Testis (tissue), 2 donors: ENCODE results near the gene SPACA6.

ENCODE experiments used
- POLR2A ChIP-seq: fragments of 450-650 bp; IDR thresholded peaks from one replicate; pipeline ENCODE4 v1.6.1; 2017; ENCODE audit warnings: antibody characterized with exemption, mild to moderate bottlenecking, moderate library complexity
- TF ChIP-seq, protein P1 (sequence below), 3 experiments: fragments of 450-650 bp in 2 of 3; fragments of 200-600 bp in 1 of 3; sonication (generic) in 1 of 3; IDR thresholded peaks; one replicate each; pipeline ENCODE4 v1.5.1; 2016 to 2019; ENCODE audit warnings: antibody characterized with exemption in 3 of 3, mild to moderate bottlenecking in 2 of 3, moderate library complexity in 1 of 3

DNA sequence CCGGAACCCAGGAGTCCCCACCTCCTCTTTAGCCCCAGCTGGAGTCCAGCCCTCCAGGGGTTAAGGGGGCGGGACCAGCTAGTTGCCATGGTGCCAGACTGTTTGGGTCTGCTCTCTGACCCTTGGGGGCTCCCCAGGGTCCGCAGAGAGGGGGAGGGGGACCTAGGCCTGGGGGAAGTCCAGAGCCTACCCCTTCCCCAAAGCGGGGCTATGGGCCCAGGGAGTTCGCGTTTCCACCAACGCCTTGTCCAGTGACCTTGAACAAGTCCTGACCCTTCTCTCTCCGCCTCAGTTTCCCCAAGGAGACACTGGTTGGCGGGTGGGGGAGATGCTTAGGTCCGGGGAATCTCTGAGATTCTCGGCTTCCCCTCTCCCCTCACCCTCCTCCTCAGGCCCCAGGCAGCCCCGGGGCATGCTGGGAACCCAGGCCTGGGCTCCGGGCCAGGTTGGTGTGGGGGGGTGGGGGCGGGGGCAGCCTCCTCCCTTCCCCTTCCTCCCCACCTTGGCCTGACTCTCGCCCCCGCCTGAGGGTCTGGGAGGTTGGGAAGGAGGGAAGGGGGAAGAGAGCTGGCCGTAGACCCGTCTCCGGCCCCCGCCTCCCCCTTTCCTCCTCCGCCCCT, 2.6 kb upstream of the SPACA6 start:
- TF ChIP-seq, protein P1, sequence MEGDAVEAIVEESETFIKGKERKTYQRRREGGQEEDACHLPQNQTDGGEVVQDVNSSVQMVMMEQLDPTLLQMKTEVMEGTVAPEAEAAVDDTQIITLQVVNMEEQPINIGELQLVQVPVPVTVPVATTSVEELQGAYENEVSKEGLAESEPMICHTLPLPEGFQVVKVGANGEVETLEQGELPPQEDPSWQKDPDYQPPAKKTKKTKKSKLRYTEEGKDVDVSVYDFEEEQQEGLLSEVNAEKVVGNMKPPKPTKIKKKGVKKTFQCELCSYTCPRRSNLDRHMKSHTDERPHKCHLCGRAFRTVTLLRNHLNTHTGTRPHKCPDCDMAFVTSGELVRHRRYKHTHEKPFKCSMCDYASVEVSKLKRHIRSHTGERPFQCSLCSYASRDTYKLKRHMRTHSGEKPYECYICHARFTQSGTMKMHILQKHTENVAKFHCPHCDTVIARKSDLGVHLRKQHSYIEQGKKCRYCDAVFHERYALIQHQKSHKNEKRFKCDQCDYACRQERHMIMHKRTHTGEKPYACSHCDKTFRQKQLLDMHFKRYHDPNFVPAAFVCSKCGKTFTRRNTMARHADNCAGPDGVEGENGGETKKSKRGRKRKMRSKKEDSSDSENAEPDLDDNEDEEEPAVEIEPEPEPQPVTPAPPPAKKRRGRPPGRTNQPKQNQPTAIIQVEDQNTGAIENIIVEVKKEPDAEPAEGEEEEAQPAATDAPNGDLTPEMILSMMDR (IDR thresholded peaks at IDR 0.05), result no peak
- no peak for TF ChIP-seq POLR2A
